ENCODE data around the gene FADS3.

DNA sequence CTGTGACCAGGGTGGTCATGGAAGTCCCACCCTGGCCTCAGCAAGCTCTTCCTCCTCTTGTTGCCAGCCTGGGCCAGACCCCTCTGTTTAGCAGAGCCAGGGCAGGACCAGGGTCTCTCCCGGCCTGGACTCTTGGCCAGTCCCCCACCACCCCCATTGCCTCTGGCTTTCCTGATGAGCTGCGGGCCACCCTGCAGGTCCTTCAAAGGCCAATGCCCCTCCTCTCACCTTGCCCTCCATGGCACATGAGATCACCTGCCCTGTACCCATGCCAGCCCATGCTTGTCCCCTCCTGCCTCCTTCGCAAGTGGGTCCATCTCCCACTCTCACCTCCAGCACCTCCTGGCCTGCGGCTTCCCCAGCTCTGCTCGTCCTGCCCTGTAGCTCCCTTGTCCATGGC, 52.8 kb downstream of the FADS3 start:
- TF ChIP-seq ELF4 (CRISPR knock-in tag; IDR thresholded peaks at IDR 0.05; ENCODE audit: borderline replicate concordance) (no peak), RAD21 (CRISPR knock-in tag; IDR thresholded peaks at IDR 0.05) (no peak), SNAPC4 (CRISPR knock-in tag; IDR thresholded peaks at IDR 0.05) (no peak), CTCF (CRISPR knock-in tag; IDR thresholded peaks at IDR 0.05) (no peak), CC2D1A (CRISPR knock-in tag; IDR thresholded peaks at IDR 0.05) (no peak), IRF2 (CRISPR knock-in tag; IDR thresholded peaks at IDR 0.05) (no peak), ZNF234 (CRISPR knock-in tag; conservative IDR thresholded peaks at IDR 0.05) (no peak), TAF1 (CRISPR knock-in tag; IDR thresholded peaks at IDR 0.05) (no peak), EP300 (IDR thresholded peaks at IDR 0.05; ENCODE audit: low read depth in 2 of 2, low read length in 2 of 2) (no peak), EP300 (CRISPR knock-in tag; IDR thresholded peaks at IDR 0.05; ENCODE audit: borderline replicate concordance) (no peak), PTBP1 (IDR thresholded peaks at IDR 0.05; ENCODE audit: low read depth, low read length, poor library complexity, severe bottlenecking) (no peak), HIVEP1 (CRISPR knock-in tag; IDR thresholded peaks at IDR 0.05) (no peak)
- TF ChIP-seq, protein P1, sequence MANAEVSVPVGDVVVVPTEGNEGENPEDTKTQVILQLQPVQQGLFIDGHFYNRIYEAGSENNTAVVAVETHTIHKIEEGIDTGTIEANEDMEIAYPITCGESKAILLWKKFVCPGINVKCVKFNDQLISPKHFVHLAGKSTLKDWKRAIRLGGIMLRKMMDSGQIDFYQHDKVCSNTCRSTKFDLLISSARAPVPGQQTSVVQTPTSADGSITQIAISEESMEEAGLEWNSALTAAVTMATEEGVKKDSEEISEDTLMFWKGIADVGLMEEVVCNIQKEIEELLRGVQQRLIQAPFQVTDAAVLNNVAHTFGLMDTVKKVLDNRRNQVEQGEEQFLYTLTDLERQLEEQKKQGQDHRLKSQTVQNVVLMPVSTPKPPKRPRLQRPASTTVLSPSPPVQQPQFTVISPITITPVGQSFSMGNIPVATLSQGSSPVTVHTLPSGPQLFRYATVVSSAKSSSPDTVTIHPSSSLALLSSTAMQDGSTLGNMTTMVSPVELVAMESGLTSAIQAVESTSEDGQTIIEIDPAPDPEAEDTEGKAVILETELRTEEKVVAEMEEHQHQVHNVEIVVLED (CRISPR knock-in tag; IDR thresholded peaks at IDR 0.05; ENCODE audit: borderline replicate concordance), result no peak
- TF ChIP-seq, protein P2, sequence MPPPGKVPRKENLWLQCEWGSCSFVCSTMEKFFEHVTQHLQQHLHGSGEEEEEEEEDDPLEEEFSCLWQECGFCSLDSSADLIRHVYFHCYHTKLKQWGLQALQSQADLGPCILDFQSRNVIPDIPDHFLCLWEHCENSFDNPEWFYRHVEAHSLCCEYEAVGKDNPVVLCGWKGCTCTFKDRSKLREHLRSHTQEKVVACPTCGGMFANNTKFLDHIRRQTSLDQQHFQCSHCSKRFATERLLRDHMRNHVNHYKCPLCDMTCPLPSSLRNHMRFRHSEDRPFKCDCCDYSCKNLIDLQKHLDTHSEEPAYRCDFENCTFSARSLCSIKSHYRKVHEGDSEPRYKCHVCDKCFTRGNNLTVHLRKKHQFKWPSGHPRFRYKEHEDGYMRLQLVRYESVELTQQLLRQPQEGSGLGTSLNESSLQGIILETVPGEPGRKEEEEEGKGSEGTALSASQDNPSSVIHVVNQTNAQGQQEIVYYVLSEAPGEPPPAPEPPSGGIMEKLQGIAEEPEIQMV (CRISPR knock-in tag; IDR thresholded peaks at IDR 0.05; ENCODE audit: low read depth), result no peak
